ENCODE measurements around the gene ARHGEF1. TPM values are rescaled to one million over a fixed set of nuclear protein-coding genes. Genes with fewer than 3 reads are reported as not detected.

The ARHGEF1 gene
- total RNA-seq, 4 donors from 2014 or later: 34.1 to 106 (median 53.9) TPM

- no peak for TF ChIP-seq CTCF (IDR thresholded peaks at IDR 0.05; ENCODE audit: low read depth)
These were observed 13.6 kb downstream of the ARHGEF1 start for GRCh38 chr19:41896581-41896942.

GRCh38 chr19:41897181-41897580 lies 14.2 kb downstream of the ARHGEF1 start:
- no peak for TF ChIP-seq CTCF (IDR thresholded peaks at IDR 0.05; ENCODE audit: low read depth)

GRCh38 chr19:41897820-41898219 lies 14.8 kb downstream of the ARHGEF1 start:
- TF ChIP-seq CTCF (IDR thresholded peaks at IDR 0.05; ENCODE audit: low read depth): no peak

- TF ChIP-seq CTCF (IDR thresholded peaks at IDR 0.05; ENCODE audit: low read depth): no peak
These were observed 15.3 kb downstream of the ARHGEF1 start for GRCh38 chr19:41898235-41898634.

- no peak for TF ChIP-seq CTCF (IDR thresholded peaks at IDR 0.05; ENCODE audit: low read depth)
These were observed 18.9 kb downstream of the ARHGEF1 start for GRCh38 chr19:41901707-41902360.

- TF ChIP-seq CTCF (IDR thresholded peaks at IDR 0.05; ENCODE audit: low read depth): no peak
These were observed 19.6 kb downstream of the ARHGEF1 start for GRCh38 chr19:41902594-41902993.

GRCh38 chr19:41903193-41903953 lies 20.4 kb downstream of the ARHGEF1 start:
- TF ChIP-seq CTCF (IDR thresholded peaks at IDR 0.05; ENCODE audit: low read depth): no peak
